ENCODE data around the gene CPLANE2.

DNA sequence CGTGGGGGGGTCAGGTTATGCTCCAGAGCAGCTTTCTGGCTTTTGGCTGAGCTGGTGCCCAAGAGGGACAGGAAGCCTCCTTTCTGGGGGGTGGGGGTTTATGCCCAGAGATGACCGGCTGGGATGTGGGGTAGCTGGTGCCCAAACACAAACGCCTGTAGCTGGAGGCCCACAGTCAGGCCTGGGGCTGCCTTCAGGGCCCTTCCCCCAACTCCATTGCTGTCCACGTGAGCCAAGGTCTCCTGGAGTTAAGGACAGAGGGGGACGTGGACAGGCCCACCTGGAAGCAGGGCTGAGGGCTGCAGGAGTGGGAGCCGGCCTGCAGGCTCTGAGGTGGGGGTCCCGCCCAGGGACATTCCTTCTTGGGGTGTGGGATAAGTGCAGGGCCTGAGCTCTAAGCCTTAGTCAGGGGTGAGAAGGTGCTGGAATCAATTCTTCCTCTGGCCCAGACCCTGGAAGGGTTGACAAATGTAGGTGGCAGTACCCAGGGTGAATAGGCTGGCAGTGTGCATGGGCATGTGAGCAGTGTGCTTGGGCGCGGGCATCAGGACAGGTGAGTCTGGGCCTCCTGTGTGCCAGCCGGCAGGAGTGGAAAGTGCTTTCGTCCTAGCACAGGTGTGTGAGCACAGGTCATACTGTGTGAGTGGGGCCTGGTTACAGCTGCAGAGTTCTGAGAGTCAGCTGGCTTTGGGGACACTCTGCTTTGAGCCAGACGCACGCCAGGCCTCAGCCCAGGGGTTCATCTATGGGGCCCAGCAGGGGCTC lies 6.8 kb downstream of the CPLANE2 start:
- no peak for TF ChIP-seq EZH2 (IDR thresholded peaks at IDR 0.05; ENCODE audit: borderline replicate concordance, insufficient read depth, low read length, poor library complexity, severe bottlenecking)
- TF ChIP-seq CTCF (IDR thresholded peaks at IDR 0.05; ENCODE audit: poor library complexity, severe bottlenecking) = no peak
- no peak for TF ChIP-seq POLR2AphosphoS5 (IDR thresholded peaks at IDR 0.05)
- TF ChIP-seq, protein P1, sequence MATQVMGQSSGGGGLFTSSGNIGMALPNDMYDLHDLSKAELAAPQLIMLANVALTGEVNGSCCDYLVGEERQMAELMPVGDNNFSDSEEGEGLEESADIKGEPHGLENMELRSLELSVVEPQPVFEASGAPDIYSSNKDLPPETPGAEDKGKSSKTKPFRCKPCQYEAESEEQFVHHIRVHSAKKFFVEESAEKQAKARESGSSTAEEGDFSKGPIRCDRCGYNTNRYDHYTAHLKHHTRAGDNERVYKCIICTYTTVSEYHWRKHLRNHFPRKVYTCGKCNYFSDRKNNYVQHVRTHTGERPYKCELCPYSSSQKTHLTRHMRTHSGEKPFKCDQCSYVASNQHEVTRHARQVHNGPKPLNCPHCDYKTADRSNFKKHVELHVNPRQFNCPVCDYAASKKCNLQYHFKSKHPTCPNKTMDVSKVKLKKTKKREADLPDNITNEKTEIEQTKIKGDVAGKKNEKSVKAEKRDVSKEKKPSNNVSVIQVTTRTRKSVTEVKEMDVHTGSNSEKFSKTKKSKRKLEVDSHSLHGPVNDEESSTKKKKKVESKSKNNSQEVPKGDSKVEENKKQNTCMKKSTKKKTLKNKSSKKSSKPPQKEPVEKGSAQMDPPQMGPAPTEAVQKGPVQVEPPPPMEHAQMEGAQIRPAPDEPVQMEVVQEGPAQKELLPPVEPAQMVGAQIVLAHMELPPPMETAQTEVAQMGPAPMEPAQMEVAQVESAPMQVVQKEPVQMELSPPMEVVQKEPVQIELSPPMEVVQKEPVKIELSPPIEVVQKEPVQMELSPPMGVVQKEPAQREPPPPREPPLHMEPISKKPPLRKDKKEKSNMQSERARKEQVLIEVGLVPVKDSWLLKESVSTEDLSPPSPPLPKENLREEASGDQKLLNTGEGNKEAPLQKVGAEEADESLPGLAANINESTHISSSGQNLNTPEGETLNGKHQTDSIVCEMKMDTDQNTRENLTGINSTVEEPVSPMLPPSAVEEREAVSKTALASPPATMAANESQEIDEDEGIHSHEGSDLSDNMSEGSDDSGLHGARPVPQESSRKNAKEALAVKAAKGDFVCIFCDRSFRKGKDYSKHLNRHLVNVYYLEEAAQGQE (IDR thresholded peaks at IDR 0.05; ENCODE audit: borderline replicate concordance) = no peak
- no peak for TF ChIP-seq SMC3 (conservative IDR thresholded peaks at IDR 0.05; ENCODE audit: poor library complexity)
- no peak for TF ChIP-seq RAD21 (conservative IDR thresholded peaks at IDR 0.05)
- no peak for TF ChIP-seq MXI1 (conservative IDR thresholded peaks at IDR 0.05; ENCODE audit: poor library complexity, severe bottlenecking)
